T-helper 17 cell (primary cell): ENCODE results near the gene SLC16A9. TPM values are rescaled to one million over a fixed set of nuclear protein-coding genes. Genes with fewer than 3 reads are reported as not detected.

ENCODE experiments used
- ATAC-seq: fragments of 150-1000 bp; cut with Tn5 transposase; 2 replicates; pipeline ENCODE4 v1.10.0; 2021; ENCODE audit warnings: mild to moderate bottlenecking, moderate library complexity
- DNase-seq, 3 donors: peaks; one replicate each; pipeline versions ENCODE4 v3.0.0 to v3.0.0-alpha.2; 2020 to 2021
- H3K9me3 ChIP-seq: one replicate; pipeline ENCODE4 v1.7.0; 2013; ENCODE audit warnings: low read length, mild to moderate bottlenecking; ENCODE audit not compliant: control insufficient read depth, poor library complexity, severe bottlenecking
- H3K27ac Mint-ChIP-seq: one replicate; pipeline ENCODE4 v1.8.0; 2022; ENCODE audit warnings: mild to moderate bottlenecking, moderate library complexity, mixed read lengths
- H3K27me3 Mint-ChIP-seq: one replicate; pipeline ENCODE4 v1.8.0; 2022; ENCODE audit warnings: mixed read lengths
- H3K36me3 Mint-ChIP-seq: one replicate; pipeline ENCODE4 v1.8.0; 2022; ENCODE audit warnings: low read depth, mixed read lengths
- H3K4me1 Mint-ChIP-seq: one replicate; pipeline ENCODE4 v1.8.0; 2022; ENCODE audit warnings: mild to moderate bottlenecking, mixed read lengths
- H3K4me3 Mint-ChIP-seq: one replicate; pipeline ENCODE4 v1.8.0; 2022; ENCODE audit warnings: mild to moderate bottlenecking, moderate library complexity, mixed read lengths
- total RNA-seq, 4 donors: library from RNA in 2 of 4; stranded (reverse) in 2 of 4; gene quantifications; one replicate each; pipeline ENCODE4 v1.2.3 and lab custom pipeline; 2022 to 2026

The SLC16A9 gene
- total RNA-seq, 2 donors from 2014 or later: 0.07 to 0.18 TPM

GRCh38 chr10:59627366-59628018 is 82.2 kb downstream of the SLC16A9 start:
- no peaks in the 10 kb centered on the region for H3K9me3 ChIP-seq
- Mint-ChIP-seq H3K36me3 (no peaks in the 10 kb centered on the region), H3K4me3 (no peak overlapping the region), H3K4me1 (peaks cover 5% of the 10 kb centered on the region), H3K27ac (no peak overlapping the region), H3K27me3 (peaks cover 24% of the 10 kb centered on the region)
- DNase-seq (no peak), ATAC-seq (no peak)

GRCh38 chr10:59626523-59626869 is 83.2 kb downstream of the SLC16A9 start:
- Mint-ChIP-seq H3K4me1 (peaks cover 3% of the 10 kb centered on the region), H3K4me3 (no peak overlapping the region)

GRCh38 chr10:59625721-59626522 is 83.7 kb downstream of the SLC16A9 start:
- H3K4me1 Mint-ChIP-seq: peaks cover 3% of the 10 kb centered on the region
- peak; percentile 85 for ATAC-seq
- no peaks in the 10 kb centered on the region for H3K9me3 ChIP-seq
- no peaks in the 10 kb centered on the region for H3K36me3 Mint-ChIP-seq
- H3K27ac Mint-ChIP-seq: no peak overlapping the region
- DNase-seq: peak in 1 of 3 donors; percentile 31
- H3K4me3 Mint-ChIP-seq: no peak overlapping the region
- peaks cover 13% of the 10 kb centered on the region for H3K27me3 Mint-ChIP-seq

More at GRCh38 chr10:59626523-59626869, 83.2 kb downstream of the SLC16A9 start:
- Mint-ChIP-seq H3K36me3 (no peaks in the 10 kb centered on the region), H3K27me3 (peaks cover 17% of the 10 kb centered on the region), H3K27ac (no peak overlapping the region)
- DNase-seq: no peak
- no peak for ATAC-seq
- no peaks in the 10 kb centered on the region for H3K9me3 ChIP-seq

- Mint-ChIP-seq H3K36me3 (no peaks in the 10 kb centered on the region), H3K27ac (no peak overlapping the region), H3K4me1 (peaks cover 3% of the 10 kb centered on the region), H3K4me3 (no peak overlapping the region), H3K27me3 (peaks cover 17% of the 10 kb centered on the region)
- ATAC-seq (no peak), DNase-seq (no peak)
- H3K9me3 ChIP-seq: no peaks in the 10 kb centered on the region
Observed at GRCh38 chr10:59624951-59625350, 84.7 kb downstream of the SLC16A9 start.

DNA sequence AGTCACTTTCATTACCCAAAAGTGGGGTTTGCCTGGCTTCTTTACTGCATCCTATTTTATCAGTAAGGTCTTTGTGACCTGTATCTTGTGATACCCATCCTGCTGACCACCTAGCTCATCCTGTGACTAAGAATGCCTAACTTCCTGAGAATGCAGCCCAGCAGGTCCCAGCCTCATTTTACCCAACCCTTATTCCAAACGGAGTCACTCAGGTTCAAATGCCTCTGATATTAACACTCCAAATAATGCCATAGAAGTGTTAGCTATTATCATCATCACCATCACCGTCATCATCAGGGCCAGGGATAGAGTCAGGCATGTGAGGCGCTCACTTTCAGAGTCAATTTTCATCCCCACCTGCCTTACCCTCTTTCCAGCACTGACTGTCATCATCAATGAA is 85.5 kb downstream of the SLC16A9 start:
- Mint-ChIP-seq H3K27ac (no peak overlapping the region), H3K4me1 (peaks cover 3% of the 10 kb centered on the region), H3K36me3 (no peaks in the 10 kb centered on the region), H3K4me3 (no peak overlapping the region), H3K27me3 (peaks cover 15% of the 10 kb centered on the region)
- no peak for ATAC-seq
- no peaks in the 10 kb centered on the region for H3K9me3 ChIP-seq
- no peak for DNase-seq

GRCh38 chr10:59623133-59624121 is 86.2 kb downstream of the SLC16A9 start:
- Mint-ChIP-seq H3K4me3 (no peak overlapping the region), H3K27ac (no peak overlapping the region), H3K36me3 (no peaks in the 10 kb centered on the region), H3K27me3 (peaks cover 12% of the 10 kb centered on the region), H3K4me1 (peaks cover 3% of the 10 kb centered on the region)
- ATAC-seq (no peak), DNase-seq (no peak)
- H3K9me3 ChIP-seq: no peaks in the 10 kb centered on the region

DNA sequence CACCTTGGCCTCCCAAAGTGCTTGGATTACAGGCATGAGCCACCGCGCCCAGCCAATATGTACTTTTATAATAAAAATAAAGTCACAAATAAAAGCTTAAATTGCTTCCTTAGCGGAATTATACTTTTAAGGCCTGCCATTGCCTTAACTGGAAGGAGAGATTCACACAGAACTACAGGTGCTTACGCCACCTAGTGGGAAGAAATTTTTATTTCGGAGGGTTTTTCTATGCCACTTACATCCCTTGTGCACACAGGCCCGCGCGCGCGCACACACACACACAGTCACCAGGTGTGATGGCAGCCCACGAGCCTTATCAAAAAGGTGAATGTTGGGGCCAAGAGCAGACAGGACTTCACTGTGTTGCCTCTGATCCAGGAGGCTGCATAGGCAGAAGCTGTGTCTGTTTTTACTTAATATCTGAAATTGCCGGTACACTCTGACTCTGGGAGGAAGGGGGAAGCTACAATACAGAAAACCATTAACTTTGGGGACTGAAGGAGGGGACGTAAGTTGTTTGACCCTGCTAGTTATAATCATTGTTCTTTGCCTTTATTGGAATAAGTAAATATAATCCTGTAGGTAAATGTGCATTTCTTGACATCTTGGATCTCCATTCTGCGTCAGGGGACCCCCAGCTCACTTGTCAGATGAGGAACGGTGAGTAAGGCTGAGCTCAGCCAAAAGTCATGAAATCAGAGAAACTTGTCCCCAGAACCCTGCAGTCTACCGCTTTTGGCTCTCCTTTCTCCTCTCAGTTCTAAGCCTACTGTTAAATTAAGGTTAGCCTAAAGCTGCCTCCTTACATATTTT is 87.1 kb downstream of the SLC16A9 start:
- ATAC-seq: no peak
- H3K9me3 ChIP-seq: no peaks in the 10 kb centered on the region
- peak in 1 of 3 donors; percentile 8 for DNase-seq
- Mint-ChIP-seq H3K27me3 (peaks cover 12% of the 10 kb centered on the region), H3K4me1 (peaks cover 3% of the 10 kb centered on the region), H3K27ac (no peak overlapping the region), H3K4me3 (no peak overlapping the region), H3K36me3 (no peaks in the 10 kb centered on the region)

GRCh38 chr10:59621771-59622170 is 87.9 kb downstream of the SLC16A9 start:
- no peak for DNase-seq
- Mint-ChIP-seq H3K27me3 (peaks cover 12% of the 10 kb centered on the region), H3K4me3 (no peak overlapping the region), H3K4me1 (peaks cover 5% of the 10 kb centered on the region), H3K27ac (no peak overlapping the region), H3K36me3 (no peaks in the 10 kb centered on the region)
- no peaks in the 10 kb centered on the region for H3K9me3 ChIP-seq
- ATAC-seq: no peak

DNA sequence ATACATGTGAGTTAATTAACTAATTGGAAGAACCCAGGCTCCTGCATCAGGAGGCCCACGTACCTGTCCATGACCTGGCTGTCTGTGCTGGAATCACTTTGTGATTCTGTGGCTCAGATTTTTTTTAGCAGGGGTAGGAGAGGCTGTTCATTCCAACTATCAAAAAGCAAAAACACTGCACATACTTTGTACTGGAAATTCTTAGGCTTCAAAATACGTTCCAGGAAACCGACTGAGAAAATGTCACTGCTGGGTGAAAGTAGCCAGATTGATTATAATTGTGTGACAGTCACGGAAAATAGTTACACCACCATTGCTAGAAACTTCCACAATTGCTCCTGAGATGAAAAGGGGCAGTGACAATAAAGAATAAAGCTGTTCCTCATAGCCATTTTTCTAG is 91.0 kb downstream of the SLC16A9 start:
- DNase-seq (no peak), ATAC-seq (no peak)
- H3K27ac Mint-ChIP-seq: no peak overlapping the region
- H3K36me3 Mint-ChIP-seq: no peaks in the 10 kb centered on the region
- H3K4me1 Mint-ChIP-seq: peaks cover 2% of the 10 kb centered on the region
- H3K4me3 Mint-ChIP-seq: no peak overlapping the region
- peaks cover 12% of the 10 kb centered on the region for H3K27me3 Mint-ChIP-seq
- no peaks in the 10 kb centered on the region for H3K9me3 ChIP-seq

- Mint-ChIP-seq H3K27ac (no peak overlapping the region), H3K4me1 (peaks cover 2% of the 10 kb centered on the region), H3K36me3 (no peaks in the 10 kb centered on the region), H3K27me3 (peaks cover 12% of the 10 kb centered on the region), H3K4me3 (no peak overlapping the region)
- H3K9me3 ChIP-seq: no peaks in the 10 kb centered on the region
- ATAC-seq: no peak
- no peak for DNase-seq
Observed at GRCh38 chr10:59617996-59618395, 91.7 kb downstream of the SLC16A9 start.

DNA sequence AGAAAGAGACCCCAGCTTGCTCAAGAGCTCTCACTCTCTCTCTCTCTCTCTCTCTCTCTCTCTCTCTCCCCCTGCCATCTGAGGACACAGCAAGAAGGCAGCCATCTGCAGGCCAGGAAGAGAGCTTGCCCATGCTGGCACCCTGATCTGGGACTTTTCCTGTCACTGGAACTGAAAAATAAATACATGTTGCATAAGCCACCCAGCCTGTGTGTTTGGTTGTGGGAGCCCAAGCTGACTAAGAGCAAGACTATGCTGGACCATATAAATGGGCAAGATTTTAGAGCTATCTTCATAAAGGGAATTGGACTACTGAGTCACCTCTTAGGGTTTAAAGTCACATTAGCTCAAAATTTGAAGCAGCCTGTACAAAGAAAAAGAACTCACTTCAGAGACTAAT is 98.6 kb downstream of the SLC16A9 start:
- H3K27me3 Mint-ChIP-seq: peaks cover 34% of the 10 kb centered on the region
- no peak for ATAC-seq
- no peak for DNase-seq

GRCh38 chr10:59607970-59608369 is 101.7 kb downstream of the SLC16A9 start:
- no peaks in the 10 kb centered on the region for H3K9me3 ChIP-seq
- DNase-seq (no peak), ATAC-seq (no peak)
- Mint-ChIP-seq H3K27me3 (peaks cover 36% of the 10 kb centered on the region), H3K36me3 (no peaks in the 10 kb centered on the region), H3K4me3 (no peak overlapping the region), H3K27ac (no peak overlapping the region), H3K4me1 (no peaks in the 10 kb centered on the region)

More for the DNA sequence above, 98.6 kb downstream of the SLC16A9 start:
- Mint-ChIP-seq H3K27ac (no peak overlapping the region), H3K36me3 (no peaks in the 10 kb centered on the region), H3K4me1 (no peaks in the 10 kb centered on the region), H3K4me3 (no peak overlapping the region)
- H3K9me3 ChIP-seq: no peaks in the 10 kb centered on the region
